ENCODE data around the gene MTMR3. TPM values are rescaled to one million over a fixed set of nuclear protein-coding genes. Genes with fewer than 3 reads are reported as not detected.

MTMR3 gene
- total RNA-seq, 1 donor: 26.9 TPM

DNA sequence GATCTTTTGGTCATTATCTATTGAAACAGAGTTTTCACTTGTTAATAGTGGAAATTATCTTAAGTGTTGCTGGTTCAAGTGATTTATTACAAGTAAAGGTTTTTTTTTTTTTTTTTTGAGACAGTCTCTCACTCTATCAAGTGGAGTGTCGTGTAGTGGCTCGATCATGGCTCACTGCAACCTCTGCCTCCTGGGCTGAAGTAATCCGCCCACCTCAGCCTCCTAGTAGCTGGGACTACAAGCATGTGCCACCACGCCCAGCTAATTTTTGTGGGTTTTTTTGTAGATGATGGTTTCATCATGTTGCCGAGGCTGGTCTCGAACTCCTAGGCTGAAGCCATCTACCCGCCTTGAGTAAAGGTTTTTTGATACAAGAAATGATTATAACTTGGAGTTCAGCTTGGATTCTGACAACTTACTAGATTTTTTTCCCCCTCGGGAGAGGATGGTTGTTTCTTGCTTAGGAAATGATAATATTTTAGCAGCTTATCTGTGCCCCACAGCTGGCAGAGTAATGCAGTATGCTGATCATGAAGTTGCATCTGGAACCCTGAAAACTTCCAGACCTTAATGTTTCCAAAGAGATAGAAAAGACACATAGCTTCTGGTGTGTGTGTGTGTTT is 68.9 kb downstream of the MTMR3 start:
- TF ChIP-seq, protein P1, sequence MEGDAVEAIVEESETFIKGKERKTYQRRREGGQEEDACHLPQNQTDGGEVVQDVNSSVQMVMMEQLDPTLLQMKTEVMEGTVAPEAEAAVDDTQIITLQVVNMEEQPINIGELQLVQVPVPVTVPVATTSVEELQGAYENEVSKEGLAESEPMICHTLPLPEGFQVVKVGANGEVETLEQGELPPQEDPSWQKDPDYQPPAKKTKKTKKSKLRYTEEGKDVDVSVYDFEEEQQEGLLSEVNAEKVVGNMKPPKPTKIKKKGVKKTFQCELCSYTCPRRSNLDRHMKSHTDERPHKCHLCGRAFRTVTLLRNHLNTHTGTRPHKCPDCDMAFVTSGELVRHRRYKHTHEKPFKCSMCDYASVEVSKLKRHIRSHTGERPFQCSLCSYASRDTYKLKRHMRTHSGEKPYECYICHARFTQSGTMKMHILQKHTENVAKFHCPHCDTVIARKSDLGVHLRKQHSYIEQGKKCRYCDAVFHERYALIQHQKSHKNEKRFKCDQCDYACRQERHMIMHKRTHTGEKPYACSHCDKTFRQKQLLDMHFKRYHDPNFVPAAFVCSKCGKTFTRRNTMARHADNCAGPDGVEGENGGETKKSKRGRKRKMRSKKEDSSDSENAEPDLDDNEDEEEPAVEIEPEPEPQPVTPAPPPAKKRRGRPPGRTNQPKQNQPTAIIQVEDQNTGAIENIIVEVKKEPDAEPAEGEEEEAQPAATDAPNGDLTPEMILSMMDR (IDR thresholded peaks at IDR 0.05; ENCODE audit: insufficient read depth, low read length): no peak
- no peak overlapping the region for H3K4me3 ChIP-seq (ENCODE audit: low read depth, low read length)
- DNase-seq (ENCODE audit: low read depth): no peak

- no peak overlapping the region for H3K4me3 ChIP-seq (ENCODE audit: low read depth, low read length)
- TF ChIP-seq, protein P1 (IDR thresholded peaks at IDR 0.05; ENCODE audit: insufficient read depth, low read length): no peak
- no peak for DNase-seq (ENCODE audit: low read depth)
Observed at GRCh38 chr22:29954203-29954855, 71.4 kb downstream of the MTMR3 start.

- H3K4me3 ChIP-seq (ENCODE audit: low read depth, low read length): no peak overlapping the region
- no peak for DNase-seq (ENCODE audit: low read depth)
- TF ChIP-seq, protein P1 (IDR thresholded peaks at IDR 0.05; ENCODE audit: insufficient read depth, low read length): no peak
Observed at GRCh38 chr22:29956680-29957079, 73.7 kb downstream of the MTMR3 start.

DNA sequence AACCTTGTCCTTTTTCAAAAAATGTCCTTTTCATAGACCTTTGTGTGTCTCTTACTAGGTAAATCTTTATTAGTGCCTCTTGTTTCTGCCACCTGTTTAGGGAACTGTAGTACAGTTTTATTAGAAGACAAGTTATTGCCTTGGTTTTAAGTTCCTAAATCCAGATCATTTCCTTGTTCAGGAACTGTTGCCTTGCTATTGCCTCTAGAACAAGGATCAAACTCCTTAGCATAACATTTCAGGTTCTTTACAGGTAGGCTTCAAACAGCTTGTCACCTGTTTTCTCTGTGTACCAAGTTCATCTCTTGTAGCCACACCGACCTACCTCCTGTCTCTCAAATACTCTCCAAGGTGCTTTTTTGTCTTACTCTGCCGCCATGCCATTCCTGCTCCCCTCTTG is 75.2 kb downstream of the MTMR3 start:
- TF ChIP-seq, protein P1 (IDR thresholded peaks at IDR 0.05; ENCODE audit: insufficient read depth, low read length): no peak
- no peak for DNase-seq (ENCODE audit: low read depth)
- H3K4me3 ChIP-seq (ENCODE audit: low read depth, low read length): no peak overlapping the region

DNA sequence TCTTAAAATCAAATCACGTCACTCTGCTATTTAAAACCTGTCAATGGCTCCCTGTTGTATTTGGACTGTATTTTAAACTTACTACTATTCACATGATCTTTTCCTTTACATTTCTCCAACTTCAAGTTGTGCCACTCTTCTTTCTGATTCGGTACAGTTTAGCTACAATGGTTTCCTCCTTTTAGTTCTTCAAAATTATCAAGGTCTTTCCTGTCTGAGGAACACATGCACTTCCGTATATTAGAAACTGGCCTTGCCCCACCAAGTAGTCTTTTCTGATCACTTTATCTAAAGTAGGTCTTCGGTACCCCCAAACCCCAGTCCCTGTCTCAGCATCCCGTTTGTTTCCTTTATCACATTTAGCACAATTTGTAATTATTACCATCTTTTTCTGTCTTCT is 81.8 kb downstream of the MTMR3 start:
- no peak overlapping the region for H3K4me3 ChIP-seq (ENCODE audit: low read depth, low read length)
- DNase-seq (ENCODE audit: low read depth): no peak
- TF ChIP-seq, protein P1 (IDR thresholded peaks at IDR 0.05; ENCODE audit: insufficient read depth, low read length): no peak

GRCh38 chr22:29967461-29967860 is 84.5 kb downstream of the MTMR3 start:
- TF ChIP-seq, protein P1 (IDR thresholded peaks at IDR 0.05; ENCODE audit: insufficient read depth, low read length): no peak
- no peak overlapping the region for H3K4me3 ChIP-seq (ENCODE audit: low read depth, low read length)
- no peak for DNase-seq (ENCODE audit: low read depth)
